CD4-positive, alpha-beta T cell treated with Interleukin-4 for 4 hours (primary cell): Measurements from ENCODE around the gene ZNF436.
"Not testable (repeated sequence)": the region's sequence is repeated elsewhere in the genome, so short reads cannot be mapped to it uniquely, and the experiment has no call there.

Source experiments
- DNase-seq: peaks from one replicate; pipeline ENCODE4 v3.0.0-alpha.2; 2020

Gene ZNF436

DNA sequence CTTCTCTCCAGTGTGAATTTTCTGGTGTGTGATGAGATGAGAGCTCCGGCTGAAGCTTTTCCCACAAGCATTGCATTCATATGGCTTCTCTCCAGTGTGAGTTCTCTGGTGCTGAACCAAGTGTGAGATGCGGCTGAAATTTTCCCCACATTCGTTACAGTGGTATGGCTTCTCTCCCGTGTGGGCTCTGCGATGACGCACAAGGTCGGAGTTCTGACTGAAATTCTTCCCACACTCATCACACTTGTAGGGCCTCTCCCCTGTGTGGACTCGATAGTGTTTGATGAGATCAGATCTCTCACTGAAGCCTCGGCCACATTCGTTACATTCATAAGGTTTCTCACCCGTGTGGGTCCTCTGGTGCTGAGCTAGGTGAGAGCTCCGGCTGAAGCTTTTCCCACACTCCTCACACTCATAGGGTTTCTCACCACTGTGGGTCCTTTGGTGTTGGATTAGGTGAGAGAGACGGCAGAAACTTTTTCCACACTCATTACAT lies 7.4 kb downstream of the ZNF436 start:
- DNase-seq = no peak

DNA sequence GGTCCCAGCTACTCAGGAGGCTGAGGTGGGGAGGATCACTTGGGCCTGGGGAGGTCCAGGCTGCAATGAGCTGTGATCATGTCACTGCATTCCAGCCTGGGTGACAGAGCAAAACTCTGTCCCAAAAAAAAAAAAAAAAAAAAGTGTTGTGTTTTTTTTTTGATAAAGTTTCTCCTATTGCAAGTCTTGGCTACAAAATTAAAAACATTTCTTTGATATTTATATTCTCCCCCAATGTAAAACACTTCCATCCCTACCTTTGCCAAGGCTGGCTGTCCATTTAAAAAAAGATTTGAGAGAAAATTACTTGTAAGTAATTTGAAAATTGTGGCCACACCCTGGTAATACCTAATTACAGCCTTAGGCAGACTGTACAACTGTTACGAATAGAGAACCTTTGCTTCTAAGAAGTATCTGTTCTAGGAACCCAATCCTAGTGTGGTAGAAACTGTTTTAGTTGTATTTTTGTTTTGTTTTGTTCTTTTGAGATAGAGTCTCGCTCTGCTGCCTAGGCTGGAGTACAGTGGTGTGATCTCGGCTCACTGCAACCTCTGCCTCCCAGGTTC lies 11.2 kb downstream of the ZNF436 start:
- DNase-seq = no peak

DNA sequence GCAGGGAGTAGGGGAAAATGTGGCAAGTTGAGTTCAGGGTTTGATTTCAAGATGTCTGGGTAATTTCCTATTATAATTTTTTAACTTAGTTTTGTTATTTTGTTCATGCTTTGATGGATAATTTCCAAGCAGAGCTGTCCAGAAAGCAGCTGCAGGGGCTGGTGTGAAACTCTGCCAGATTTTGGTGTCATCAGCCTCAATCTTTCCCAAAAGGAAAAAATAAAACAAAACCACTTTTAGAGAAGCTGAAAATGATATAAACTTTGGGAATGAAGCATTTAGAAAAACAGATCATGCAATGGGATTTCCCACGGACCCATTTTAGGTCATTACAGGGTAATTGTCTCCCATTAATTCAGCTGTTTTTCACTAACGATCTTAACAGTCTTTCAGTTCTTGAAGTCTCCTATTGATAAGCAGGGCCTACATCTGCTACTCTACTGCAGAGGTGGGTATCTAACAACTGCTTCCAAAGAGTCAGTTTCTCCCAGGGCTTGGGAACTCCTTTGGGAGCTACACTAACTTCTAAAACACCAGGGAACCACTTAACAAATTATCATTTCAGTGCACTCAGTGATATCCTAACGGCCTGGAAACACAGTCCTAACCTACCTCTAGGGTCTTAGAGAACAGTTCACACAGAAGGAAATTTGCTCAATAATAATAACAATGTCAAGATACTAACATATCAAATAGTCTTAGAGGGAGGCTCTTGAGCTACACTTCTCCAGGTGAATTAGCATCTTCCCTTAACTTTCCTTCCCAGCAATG lies 12.3 kb downstream of the ZNF436 start:
- no peak for DNase-seq

DNA sequence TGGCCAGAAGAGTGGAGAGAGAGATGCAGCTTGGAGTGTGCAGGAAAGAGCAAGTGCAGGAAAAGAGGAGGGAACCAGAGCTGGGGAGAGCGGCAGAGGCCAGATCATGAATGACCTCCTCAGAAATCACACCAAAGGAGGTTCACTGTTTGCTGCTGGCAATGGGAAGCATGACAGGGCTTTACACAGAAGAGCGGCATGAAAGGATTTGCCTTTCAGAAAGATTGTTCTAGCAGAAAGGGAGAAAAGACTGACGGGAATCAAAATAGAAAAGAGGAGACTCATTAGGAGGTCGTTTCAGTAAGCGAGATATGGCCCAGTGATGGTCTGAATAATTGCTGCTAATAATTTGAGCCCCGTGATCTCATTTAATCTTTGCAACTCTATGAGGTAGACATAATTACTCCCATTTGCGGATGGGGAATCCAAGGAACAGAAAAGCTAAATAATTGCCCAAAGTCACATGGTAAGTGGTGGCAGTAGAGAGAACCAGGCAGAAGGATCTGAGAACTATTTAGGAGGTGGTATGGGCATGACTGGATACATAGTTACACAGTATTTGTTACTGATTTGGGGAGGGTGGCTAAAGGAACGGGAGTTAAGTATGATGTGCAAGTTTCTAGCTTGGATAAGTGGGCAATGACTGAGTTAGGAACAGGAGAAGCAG lies 13.0 kb downstream of the ZNF436 start:
- no peak for DNase-seq

DNA sequence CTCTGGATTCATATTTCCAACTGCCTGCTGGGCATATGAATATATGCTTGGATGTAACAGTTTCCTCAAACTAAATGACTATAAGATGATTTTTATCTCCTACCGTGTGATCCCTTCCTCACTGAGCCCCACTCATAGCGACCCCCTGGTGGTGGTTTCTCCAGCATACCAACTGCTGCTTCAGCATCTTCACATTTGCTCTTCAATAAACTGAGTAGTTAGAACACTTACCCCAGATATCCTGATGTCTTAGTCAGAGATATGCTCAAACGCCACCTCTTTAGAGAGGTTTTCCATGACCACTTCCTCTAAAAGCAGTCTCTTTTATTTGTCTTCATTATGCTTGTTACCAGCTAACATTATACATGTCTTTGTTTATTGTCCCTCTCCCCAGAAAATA lies 15.4 kb downstream of the ZNF436 start:
- no peak for DNase-seq

DNA sequence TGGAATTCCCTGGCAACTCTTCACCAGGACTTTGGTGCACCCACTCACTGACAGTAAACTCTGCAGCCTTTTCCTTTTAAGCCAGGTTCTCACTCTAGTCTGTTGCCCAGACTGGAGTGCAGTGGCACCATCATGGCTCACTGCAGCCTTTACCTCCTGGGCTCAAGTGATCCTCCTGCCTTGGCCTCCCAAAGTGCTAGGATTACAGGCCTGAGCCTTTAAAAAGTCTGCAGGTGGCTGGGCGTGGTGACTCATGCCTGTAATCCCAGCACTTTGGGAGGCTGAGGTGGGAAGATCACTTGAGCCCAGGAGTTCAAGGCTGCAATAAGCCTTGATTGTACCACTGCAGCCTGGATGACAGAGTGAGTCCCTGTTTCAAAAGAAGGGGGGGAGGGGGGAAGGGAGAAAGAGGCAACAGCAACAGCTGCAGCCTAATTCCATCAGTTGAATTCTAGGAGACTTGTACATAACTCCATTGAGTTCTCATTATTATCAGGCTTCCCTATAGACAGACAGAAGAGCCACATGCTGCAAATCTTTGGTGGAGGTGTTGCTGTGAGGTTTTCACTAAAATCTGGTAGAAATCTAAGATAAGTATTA lies 17.4 kb downstream of the ZNF436 start:
- no peak for DNase-seq

GRCh38 chr1:23345920-23346319 lies 23.7 kb downstream of the ZNF436 start:
- DNase-seq = no peak

DNA sequence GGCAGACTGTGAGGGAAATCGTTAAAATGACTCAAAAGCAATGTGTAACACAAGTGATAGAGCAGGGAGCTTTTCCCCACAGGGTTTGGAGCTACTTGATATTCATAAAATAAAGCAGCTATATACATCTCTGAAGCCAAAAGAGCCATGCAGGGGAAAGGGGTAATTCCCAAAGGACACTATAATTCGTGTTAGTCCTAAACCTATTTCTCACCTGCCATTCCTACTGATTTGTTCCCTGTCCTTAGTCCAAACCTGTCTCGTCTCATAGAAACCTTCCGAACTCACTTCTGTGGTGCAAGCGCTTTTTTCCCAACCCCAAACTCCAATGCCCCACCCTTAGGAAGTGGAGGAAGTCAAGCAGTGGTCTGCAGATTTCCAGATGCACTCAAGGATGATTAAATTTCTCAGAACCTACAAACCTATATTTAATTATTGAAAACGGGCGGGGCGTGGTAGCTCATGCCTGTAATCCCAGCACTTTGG lies 24.6 kb downstream of the ZNF436 start:
- DNase-seq = no peak

GRCh38 chr1:23344111-23344986 lies 25.3 kb downstream of the ZNF436 start, which contains the start of gene HNRNPR:
TSS of gene HNRNPR (minus strand) at chr1:23344284. CDS start at chr1:23341008, 3,276 bp downstream.
- peak; percentile 100 for DNase-seq

DNA sequence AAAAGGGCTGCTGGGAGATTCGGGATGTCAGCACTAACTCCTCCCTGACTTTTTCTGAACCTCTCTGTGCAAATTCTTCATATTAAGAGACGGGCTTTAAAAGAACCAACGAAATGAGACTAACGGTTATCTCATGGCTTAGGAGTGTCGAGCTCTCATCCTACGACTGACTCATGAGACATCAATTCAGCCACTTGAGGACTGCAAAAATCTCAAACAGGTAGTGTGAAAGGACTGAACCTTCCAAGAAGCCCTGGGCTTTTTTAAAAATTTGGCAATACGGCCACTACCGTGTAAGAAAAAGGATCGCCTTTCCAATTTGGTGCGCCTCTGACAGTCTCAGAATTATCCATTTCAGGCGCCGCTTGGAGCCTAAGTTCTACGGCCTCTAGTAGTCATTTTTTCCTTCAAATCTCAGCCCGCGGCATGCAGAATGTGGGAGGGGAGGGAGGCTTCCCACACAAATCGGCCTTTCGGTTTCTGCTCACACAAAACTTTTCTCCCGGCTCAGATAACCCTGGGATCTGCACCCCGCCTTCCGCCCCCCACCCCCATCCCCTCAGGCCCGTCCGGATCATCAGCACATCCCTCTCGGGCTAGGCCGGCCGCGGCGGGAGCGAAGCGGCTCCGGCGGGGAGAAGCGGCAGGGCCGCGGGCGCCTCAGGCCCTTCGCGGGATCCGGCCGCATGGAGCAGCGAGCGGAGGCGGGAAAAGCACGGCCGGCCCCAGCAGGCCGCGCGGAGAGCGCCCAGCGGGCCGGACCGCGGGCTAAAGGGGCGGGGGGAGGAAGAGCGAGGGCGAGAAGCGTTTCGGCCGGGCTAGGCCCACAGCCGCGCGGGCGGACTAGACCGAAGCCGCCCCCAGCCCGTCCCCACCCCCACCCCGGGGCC lies 26.2 kb downstream of the ZNF436 start:
- DNase-seq = peak; percentile 33

DNA sequence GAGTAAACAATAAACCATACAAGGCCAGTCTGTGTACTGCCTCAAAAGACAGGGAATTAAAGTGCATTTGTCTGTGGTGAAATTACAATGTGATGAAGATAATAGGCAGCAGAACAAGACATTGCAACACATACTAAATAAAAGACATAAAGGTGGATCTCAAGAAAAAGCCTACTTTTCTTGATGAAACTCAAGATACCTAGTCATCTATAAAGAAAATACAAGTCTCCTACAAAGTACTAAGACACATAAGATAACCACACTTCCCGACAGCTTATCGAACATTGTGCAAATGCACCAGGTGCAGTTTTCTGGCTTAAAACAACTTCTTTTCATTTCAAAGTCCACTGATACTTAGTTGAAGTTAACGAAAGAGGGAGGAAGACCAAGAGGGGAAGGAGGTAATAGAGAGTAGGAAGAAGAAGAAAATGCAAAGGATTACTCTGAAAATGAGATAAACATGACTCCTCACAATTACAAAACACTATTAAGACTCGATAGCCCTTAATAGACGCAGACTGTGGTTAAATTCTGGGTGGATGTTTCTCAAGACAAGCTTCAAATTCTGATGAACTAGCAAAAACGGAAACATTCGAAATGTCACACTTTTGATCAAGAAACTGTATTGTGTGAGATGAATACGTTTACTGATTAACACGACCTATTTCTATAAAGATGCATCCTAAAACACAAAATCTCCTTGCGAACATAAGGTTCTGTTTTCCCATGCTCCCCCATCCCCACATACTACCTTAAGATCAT lies 27.5 kb downstream of the ZNF436 start:
- DNase-seq = peak; percentile 57

DNA sequence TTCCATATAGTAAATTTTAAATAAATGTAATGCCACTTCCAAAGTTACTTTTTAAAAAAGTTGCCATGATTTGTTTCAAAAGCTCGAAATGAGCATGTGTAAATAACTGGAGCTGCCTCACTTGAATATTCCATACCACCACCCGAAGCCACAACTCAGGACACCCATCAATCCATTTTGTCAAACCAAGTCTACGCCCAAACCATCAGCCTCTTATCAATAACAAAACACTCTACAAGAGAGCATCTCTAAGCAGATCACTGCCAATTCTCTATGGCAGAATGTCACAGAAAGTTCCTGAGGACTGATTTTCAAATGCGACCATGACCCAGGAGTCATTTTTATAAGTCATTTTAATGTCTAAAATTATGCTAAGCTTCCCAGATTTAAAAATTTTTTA lies 30.0 kb downstream of the ZNF436 start:
- DNase-seq = no peak

DNA sequence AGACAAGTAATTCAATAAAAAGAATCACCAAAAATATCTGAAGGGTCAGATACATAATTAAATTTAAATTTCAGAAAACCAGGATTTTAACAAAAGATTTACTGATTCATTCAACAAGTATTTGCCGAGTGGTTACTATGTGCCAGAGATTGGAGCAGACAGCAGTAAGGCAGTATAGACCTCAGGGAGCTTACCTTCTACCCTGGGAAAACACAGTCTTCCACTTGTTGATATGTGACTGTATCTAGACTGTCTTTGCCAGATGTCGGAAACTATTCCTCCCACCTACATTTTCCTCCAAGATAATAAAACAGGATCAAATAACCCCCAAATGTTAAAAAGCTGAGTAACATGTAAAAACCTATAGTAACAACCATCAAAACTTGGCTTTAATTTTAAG lies 31.8 kb downstream of the ZNF436 start:
- DNase-seq = no peak

DNA sequence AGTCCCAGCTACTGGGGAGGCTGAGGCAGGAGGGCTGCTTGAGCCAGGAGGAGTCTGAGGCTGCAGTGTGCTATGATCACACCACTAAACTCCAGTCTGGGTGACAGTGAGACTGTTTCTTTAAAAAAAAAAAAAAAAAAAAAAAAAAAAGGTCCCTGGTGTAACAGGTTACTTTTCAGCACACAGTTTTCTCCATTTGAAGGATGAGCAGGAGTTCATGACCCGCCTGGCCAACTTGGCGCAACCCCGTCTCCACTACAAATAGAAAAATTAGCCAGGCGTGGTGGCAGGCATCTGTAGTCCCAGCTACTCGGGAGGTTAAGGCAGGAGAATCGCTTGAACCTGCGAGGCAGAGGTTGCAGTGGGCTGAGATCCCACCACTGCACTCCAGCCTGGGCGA lies 37.9 kb downstream of the ZNF436 start:
- no peak for DNase-seq

DNA sequence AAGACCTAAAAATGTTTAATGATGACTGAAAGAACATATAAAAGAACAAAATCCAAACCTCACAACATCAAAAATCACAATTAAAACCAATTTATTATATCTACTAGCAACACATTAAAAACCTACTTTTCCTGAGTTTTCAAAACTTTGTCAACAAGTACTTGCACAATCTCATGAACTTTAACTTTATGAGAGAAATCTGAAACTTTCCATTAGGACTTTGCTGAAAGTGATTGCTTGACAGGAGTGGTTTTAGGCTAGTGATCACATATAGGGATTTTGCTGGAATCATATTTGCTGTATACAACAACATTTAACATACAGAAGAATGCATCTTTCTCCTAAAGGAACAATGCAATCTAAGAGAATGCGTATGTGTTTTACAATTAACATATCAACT lies 38.8 kb downstream of the ZNF436 start:
- no peak for DNase-seq

- no peak for DNase-seq
These were observed 44.2 kb downstream of the ZNF436 start for GRCh38 chr1:23325393-23325792.

- DNase-seq = no peak
These were observed 46.9 kb downstream of the ZNF436 start for GRCh38 chr1:23322770-23323169.

GRCh38 chr1:23310280-23310679 lies 59.4 kb downstream of the ZNF436 start:
- DNase-seq = not testable (repeated sequence)
